HEK293 (cell line): ENCODE measurements around the gene LRP10.

Experiments used
- CTCF ChIA-PET: fragments of 350-600 bp; formaldehyde crosslinking; extraction: SDS; loops from one replicate; lab custom pipeline; 2021; ENCODE audit warnings: antibody characterized with exemption; lab: Yijun Ruan, JAX
- POLR2A ChIA-PET: fragments of 300-600 bp; formaldehyde crosslinking; extraction: SDS; loops from one replicate; lab custom pipeline; 2020; ENCODE audit warnings: antibody characterized with exemption, inconsistent platforms; lab: Yijun Ruan, JAX
- H3K27ac ChIP-seq: fragments of 200-500 bp; sonication (Bioruptor generic); 2 replicates; pipeline ENCODE4 v1.5.1; 2014; ENCODE audit warnings: low read depth, low read length, control low read depth, inconsistent platforms; ENCODE audit errors: extremely low read depth
- H3K36me3 ChIP-seq, 2 experiments: fragments of 200-500 bp in 1 of 2; sonication (Bioruptor generic) in 1 of 2; 1 replicate in 1 of 2; 2 replicates in 1 of 2; pipeline ENCODE4 v1.5.1; 2014 to 2017; ENCODE audit warnings: inconsistent platforms in 2 of 2, low read length in 2 of 2; ENCODE audit not compliant: control insufficient read depth in 2 of 2, insufficient read depth in 1 of 2
- H3K4me1 ChIP-seq: fragments of 200-500 bp; sonication (Bioruptor generic); 2 replicates; pipeline ENCODE4 v1.5.1; 2014; ENCODE audit warnings: mild to moderate bottlenecking, low read length, inconsistent platforms; ENCODE audit not compliant: control insufficient read depth, insufficient read depth
- H3K4me3 ChIP-seq: 2 replicates; pipeline ENCODE4 v1.5.1; 2011; ENCODE audit warnings: low read depth, mild to moderate bottlenecking, control low read depth, low read length, moderate library complexity
- H3K9me3 ChIP-seq: fragments of 200-500 bp; sonication (Bioruptor generic); 2 replicates; pipeline ENCODE4 v1.5.1; 2014; ENCODE audit warnings: low read depth, low read length, inconsistent platforms; ENCODE audit not compliant: control insufficient read depth, insufficient read depth
- BCL11A ChIP-seq: fragments of 450-650 bp; formaldehyde crosslinking; IDR thresholded peaks from 2 replicates; pipeline ENCODE4 v1.5.1; 2016; ENCODE audit warnings: low read depth, missing biosample characterization, missing genetic modification characterization
- GLIS1 ChIP-seq: fragments of 450-650 bp; formaldehyde crosslinking; IDR thresholded peaks from 2 replicates; pipeline ENCODE4 v1.5.1; 2016; ENCODE audit warnings: missing biosample characterization, missing genetic modification characterization
- MZF1 ChIP-seq: fragments of 450-650 bp; formaldehyde crosslinking; IDR thresholded peaks from 2 replicates; pipeline ENCODE4 v1.5.1; 2017; ENCODE audit warnings: missing biosample characterization, missing genetic modification characterization, borderline replicate concordance
- TCF7L2 ChIP-seq: IDR thresholded peaks from 2 replicates; pipeline ENCODE4 v1.6.1; 2011; ENCODE audit warnings: low read depth, mild to moderate bottlenecking, inconsistent platforms, low read length, moderate library complexity, borderline replicate concordance
- ZNF174 ChIP-seq: fragments of 450-650 bp; formaldehyde crosslinking; IDR thresholded peaks from 2 replicates; pipeline ENCODE4 v1.5.0; 2017; ENCODE audit warnings: missing biosample characterization, mild to moderate bottlenecking, missing genetic modification characterization
- ZNF221 ChIP-seq: fragments of 450-650 bp; formaldehyde crosslinking; IDR thresholded peaks from 2 replicates; pipeline ENCODE4 v1.5.1; 2017; ENCODE audit warnings: missing biosample characterization, missing genetic modification characterization, borderline replicate concordance
- ZNF335 ChIP-seq: fragments of 450-650 bp; formaldehyde crosslinking; conservative IDR thresholded peaks from 2 replicates; pipeline ENCODE4 v1.5.1; 2016; ENCODE audit warnings: missing biosample characterization, missing genetic modification characterization
- ZNF416 ChIP-seq: fragments of 450-650 bp; formaldehyde crosslinking; IDR thresholded peaks from 2 replicates; pipeline ENCODE4 v1.5.1; 2016; ENCODE audit warnings: missing biosample characterization, missing genetic modification characterization
- ZNF549 ChIP-seq: fragments of 450-650 bp; IDR thresholded peaks from 2 replicates; pipeline ENCODE4 v1.5.1; 2018; ENCODE audit warnings: missing biosample characterization, missing genetic modification characterization, mild to moderate bottlenecking, inconsistent platforms, moderate library complexity
- ZNF560 ChIP-seq: fragments of 450-650 bp; formaldehyde crosslinking; IDR thresholded peaks from 2 replicates; pipeline ENCODE4 v1.5.1; 2017; ENCODE audit warnings: missing biosample characterization, missing genetic modification characterization, borderline replicate concordance
- ZNF660 ChIP-seq: fragments of 450-650 bp; IDR thresholded peaks from 2 replicates; pipeline ENCODE4 v1.5.1; 2018; ENCODE audit warnings: missing biosample characterization, mild to moderate bottlenecking, missing genetic modification characterization
- ZNF664 ChIP-seq: fragments of 450-650 bp; formaldehyde crosslinking; IDR thresholded peaks from 2 replicates; pipeline ENCODE4 v1.5.1; 2016; ENCODE audit warnings: missing biosample characterization, missing genetic modification characterization
- ZNF776 ChIP-seq: fragments of 450-650 bp; formaldehyde crosslinking; IDR thresholded peaks from 2 replicates; pipeline ENCODE4 v1.5.0; 2017; ENCODE audit warnings: missing biosample characterization, missing genetic modification characterization, borderline replicate concordance
- TF ChIP-seq, protein P1 (sequence below): fragments of 450-650 bp; formaldehyde crosslinking; conservative IDR thresholded peaks from 2 replicates; pipeline ENCODE4 v1.5.1; 2016; ENCODE audit warnings: low read depth, missing biosample characterization, missing genetic modification characterization
- TF ChIP-seq, protein P2 (sequence below): fragments of 450-650 bp; formaldehyde crosslinking; IDR thresholded peaks from 2 replicates; pipeline ENCODE4 v1.5.1; 2016; ENCODE audit warnings: missing biosample characterization, missing genetic modification characterization

Gene LRP10

DNA sequence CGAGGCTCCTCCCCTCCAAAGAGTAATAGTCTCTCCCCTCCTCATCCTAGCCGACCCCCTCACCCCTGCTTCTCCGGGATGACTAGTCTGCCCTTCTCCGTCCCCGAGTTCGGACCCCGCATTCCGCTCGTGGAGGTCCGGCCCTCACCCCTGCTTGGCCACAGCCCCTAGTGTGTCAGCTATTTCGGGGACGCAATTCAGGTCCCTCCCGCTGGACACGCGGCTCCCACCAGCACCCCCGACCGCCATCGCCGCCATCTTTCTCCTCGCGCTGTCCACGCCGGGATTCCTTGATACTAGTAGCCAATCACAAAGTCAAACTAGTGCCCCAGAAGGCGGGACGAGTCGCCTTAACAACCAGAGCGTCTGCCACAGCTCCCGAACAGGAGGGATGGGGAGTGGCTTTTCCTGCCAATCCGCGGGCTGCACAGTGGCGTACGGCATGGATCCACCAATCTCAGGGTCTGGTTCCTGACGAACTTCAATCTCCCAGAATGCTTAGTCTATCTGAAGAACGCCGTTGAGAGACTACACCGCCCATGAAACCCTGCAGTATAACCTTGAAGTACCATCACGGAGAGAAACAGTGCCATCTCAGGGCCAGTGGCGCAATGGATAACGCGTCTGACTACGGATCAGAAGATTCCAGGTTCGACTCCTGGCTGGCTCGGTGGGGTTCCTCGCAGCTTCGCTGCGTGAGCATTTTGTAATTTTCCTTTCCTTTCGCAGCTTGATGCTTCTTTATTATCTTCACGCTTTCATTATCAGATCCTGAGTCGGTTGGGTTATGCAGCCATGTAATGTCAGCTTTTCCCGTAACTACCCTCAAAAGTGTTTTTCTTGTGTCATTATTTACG is 57.8 kb downstream of the LRP10 start, which contains the start of gene PRMT5 (continued):
- TF ChIP-seq ZNF221 (tag by site-specific recombination), result no peak
- TF ChIP-seq, protein P1, sequence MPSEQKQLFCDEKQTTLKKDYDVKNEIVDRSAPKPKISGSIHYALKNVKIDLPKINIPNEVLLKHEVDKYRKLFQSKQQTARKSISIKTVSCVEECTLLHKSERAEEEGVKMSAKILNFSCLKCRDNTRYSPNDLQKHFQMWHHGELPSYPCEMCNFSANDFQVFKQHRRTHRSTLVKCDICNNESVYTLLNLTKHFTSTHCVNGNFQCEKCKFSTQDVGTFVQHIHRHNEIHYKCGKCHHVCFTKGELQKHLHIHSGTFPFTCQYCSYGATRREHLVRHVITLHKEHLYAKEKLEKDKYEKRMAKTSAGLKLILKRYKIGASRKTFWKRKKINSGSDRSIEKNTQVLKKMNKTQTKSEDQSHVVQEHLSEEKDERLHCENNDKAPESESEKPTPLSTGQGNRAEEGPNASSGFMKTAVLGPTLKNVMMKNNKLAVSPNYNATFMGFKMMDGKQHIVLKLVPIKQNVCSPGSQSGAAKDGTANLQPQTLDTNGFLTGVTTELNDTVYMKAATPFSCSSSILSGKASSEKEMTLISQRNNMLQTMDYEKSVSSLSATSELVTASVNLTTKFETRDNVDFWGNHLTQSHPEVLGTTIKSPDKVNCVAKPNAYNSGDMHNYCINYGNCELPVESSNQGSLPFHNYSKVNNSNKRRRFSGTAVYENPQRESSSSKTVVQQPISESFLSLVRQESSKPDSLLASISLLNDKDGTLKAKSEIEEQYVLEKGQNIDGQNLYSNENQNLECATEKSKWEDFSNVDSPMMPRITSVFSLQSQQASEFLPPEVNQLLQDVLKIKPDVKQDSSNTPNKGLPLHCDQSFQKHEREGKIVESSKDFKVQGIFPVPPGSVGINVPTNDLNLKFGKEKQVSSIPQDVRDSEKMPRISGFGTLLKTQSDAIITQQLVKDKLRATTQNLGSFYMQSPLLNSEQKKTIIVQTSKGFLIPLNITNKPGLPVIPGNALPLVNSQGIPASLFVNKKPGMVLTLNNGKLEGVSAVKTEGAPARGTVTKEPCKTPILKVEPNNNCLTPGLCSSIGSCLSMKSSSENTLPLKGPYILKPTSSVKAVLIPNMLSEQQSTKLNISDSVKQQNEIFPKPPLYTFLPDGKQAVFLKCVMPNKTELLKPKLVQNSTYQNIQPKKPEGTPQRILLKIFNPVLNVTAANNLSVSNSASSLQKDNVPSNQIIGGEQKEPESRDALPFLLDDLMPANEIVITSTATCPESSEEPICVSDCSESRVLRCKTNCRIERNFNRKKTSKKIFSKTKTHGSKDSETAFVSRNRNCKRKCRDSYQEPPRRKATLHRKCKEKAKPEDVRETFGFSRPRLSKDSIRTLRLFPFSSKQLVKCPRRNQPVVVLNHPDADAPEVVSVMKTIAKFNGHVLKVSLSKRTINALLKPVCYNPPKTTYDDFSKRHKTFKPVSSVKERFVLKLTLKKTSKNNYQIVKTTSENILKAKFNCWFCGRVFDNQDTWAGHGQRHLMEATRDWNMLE, result no peak
- TF ChIP-seq, protein P2, sequence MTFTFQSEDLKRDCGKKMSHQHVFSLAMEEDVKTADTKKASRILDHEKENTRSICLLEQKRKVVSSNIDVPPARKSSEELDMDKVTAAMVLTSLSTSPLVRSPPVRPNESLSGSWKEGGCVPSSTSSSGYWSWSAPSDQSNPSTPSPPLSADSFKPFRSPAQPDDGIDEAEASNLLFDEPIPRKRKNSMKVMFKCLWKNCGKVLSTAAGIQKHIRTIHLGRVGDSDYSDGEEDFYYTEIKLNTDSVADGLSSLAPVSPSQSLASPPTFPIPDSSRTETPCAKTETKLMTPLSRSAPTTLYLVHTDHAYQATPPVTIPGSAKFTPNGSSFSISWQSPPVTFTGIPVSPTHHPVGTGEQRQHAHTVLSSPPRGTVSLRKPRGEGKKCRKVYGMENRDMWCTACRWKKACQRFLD (tag by site-specific recombination), result no peak
- TF ChIP-seq ZNF549 (tag by site-specific recombination), result no peak
- no peak for TF ChIP-seq ZNF174 (tag by site-specific recombination)
- no peak for TF ChIP-seq BCL11A
- TF ChIP-seq TCF7L2, result no peak

DNA sequence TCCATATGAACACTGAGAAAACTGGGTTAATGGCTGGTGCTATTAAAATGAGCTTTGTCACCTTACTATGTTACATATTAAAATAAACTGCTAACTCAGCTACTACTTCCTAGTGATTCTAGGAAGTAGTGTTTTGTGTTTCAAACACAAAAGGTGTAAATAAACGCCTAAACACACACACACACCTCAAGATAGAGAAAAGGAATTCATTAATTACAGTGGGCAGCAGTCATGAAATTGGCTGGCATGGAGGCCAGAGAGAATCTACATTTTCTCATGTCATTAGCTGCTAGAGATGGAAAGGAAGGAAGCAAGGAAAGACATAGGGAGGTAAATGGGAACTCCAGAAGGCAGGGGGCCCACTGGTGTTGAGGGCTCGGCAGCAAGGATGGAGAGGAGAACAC is 58.4 kb downstream of the LRP10 start:
- H3K9me3 ChIP-seq, result no peaks in the 10 kb centered on the region
- POLR2A ChIA-PET, result interaction anchor here (1.0 to 3.5 kb wide), 13 partner anchors 10 to 341 kb away, joined by 3 to 41 read pairs (median 5); partner anchors contain the start of genes ACIN1, AJUBA, C14orf119 and DAD1
- peaks cover 14 to 29% of the 10 kb centered on the region in 2 experiments; a peak in 2 of 3 replicates for H3K36me3 ChIP-seq
- H3K4me1 ChIP-seq, result no peaks in the 10 kb centered on the region
- CTCF ChIA-PET, result interaction anchor here (0.7 to 3.8 kb wide), 28 partner anchors 10 to 164 kb away, joined by 3 to 33 read pairs (median 6); partner anchors contain the start of genes AJUBA, CDH24, HAUS4 and LRP10
- no peak for TF ChIP-seq ZNF416
- TF ChIP-seq MZF1 (tag by site-specific recombination), result no peak
- TF ChIP-seq ZNF664 (tag by site-specific recombination), result peak; percentile 97
- TF ChIP-seq ZNF776 (tag by site-specific recombination), result no peak
- 0 out of 2 replicates have a peak, but pooled peaks have one; percentile 13 for TF ChIP-seq ZNF660 (tag by site-specific recombination)
- peak; percentile 40 for TF ChIP-seq ZNF335 (tag by site-specific recombination)
- TF ChIP-seq GLIS1, result no peak
- TF ChIP-seq ZNF560, result no peak
- H3K27ac ChIP-seq, result peak overlapping the region; percentile 45; the same call in 1 of the 2 replicates
- H3K4me3 ChIP-seq, result peak overlapping the region; percentile 78
